OCI-LY1 (cell line): ENCODE results near the gene KRTAP12-2.

Experiments
- H2AFZ ChIP-seq: fragments of 200-600 bp; sonication (generic), shearing (Covaris generic); 2 replicates; pipeline ENCODE4 v1.6.0; 2014; ENCODE audit warnings: antibody characterized with exemption, mild to moderate bottlenecking, low read length
- H3F3A ChIP-seq: fragments of 200-600 bp; sonication (generic), shearing (Covaris generic); 2 replicates; pipeline ENCODE4 v1.6.0; 2014; ENCODE audit warnings: mild to moderate bottlenecking, antibody characterized with exemption, low read length, moderate library complexity; ENCODE audit not compliant: insufficient read depth
- H3K27ac ChIP-seq: fragments of 200-600 bp; sonication (generic); 2 replicates; pipeline ENCODE4 v1.5.1; 2014; ENCODE audit warnings: low read length, mixed run types, mild to moderate bottlenecking, low read depth; ENCODE audit not compliant: poor library complexity, severe bottlenecking
- H3K27me3 ChIP-seq: fragments of 200-600 bp; sonication (generic); 2 replicates; pipeline ENCODE4 v1.6.0; 2014; ENCODE audit warnings: antibody characterized with exemption, mild to moderate bottlenecking, low read length, moderate library complexity; ENCODE audit not compliant: insufficient read depth
- H3K36me3 ChIP-seq: fragments of 200-600 bp; sonication (generic); 2 replicates; pipeline ENCODE4 v1.6.1; 2014; ENCODE audit warnings: mild to moderate bottlenecking, antibody characterized with exemption, low read length, moderate library complexity, mixed read lengths; ENCODE audit not compliant: insufficient read depth
- H3K4me1 ChIP-seq: fragments of 200-600 bp; sonication (generic); 2 replicates; pipeline ENCODE4 v1.5.1; 2014; ENCODE audit warnings: mild to moderate bottlenecking, low read length, moderate library complexity; ENCODE audit not compliant: insufficient read depth, severe bottlenecking
- H3K4me2 ChIP-seq: fragments of 200-600 bp; sonication (generic), shearing (Covaris generic); 2 replicates; pipeline ENCODE4 v1.6.1; 2014; ENCODE audit warnings: low read length
- H3K4me3 ChIP-seq: fragments of 200-600 bp; sonication (generic); 2 replicates; pipeline ENCODE4 v1.5.1; 2014; ENCODE audit warnings: low read length, low read depth, mild to moderate bottlenecking, mixed read lengths; ENCODE audit not compliant: poor library complexity, severe bottlenecking
- H3K79me2 ChIP-seq: fragments of 200-600 bp; shearing (Covaris generic); 2 replicates; pipeline ENCODE4 v1.6.1; 2016; ENCODE audit warnings: mixed run types, low read length, mixed read lengths; ENCODE audit not compliant: insufficient read depth
- H3K9ac ChIP-seq: fragments of 200-600 bp; sonication (generic), shearing (Covaris generic); 2 replicates; pipeline ENCODE4 v1.6.1; 2014; ENCODE audit warnings: mild to moderate bottlenecking, low read length, mixed read lengths
- H3K9me2 ChIP-seq: fragments of 200-600 bp; sonication (generic), shearing (Covaris generic); 2 replicates; pipeline ENCODE4 v1.6.1; 2014; ENCODE audit warnings: low read depth, mild to moderate bottlenecking, low read length, mixed read lengths
- H3K9me3 ChIP-seq: fragments of 200-600 bp; shearing (Covaris generic); 2 replicates; pipeline ENCODE4 v1.6.1; 2014; ENCODE audit warnings: low read length, mixed read lengths
- H4K20me1 ChIP-seq: fragments of 200-600 bp; sonication (generic), shearing (Covaris generic); 2 replicates; pipeline ENCODE4 v1.6.0; 2016; ENCODE audit warnings: mild to moderate bottlenecking, low read length; ENCODE audit not compliant: insufficient read depth
- CTCF ChIP-seq: fragments of 200-600 bp; sonication (generic), shearing (Covaris generic); IDR thresholded peaks from 2 replicates; pipeline ENCODE4 v1.5.1; 2017; ENCODE audit warnings: mild to moderate bottlenecking, antibody characterized with exemption, low read length, moderate library complexity, mixed read lengths
- EZH2 ChIP-seq: fragments of 200-600 bp; sonication (generic), shearing (Covaris generic); IDR thresholded peaks from 2 replicates; pipeline ENCODE4 v1.8.0; 2017; ENCODE audit warnings: borderline replicate concordance, mixed run types, mild to moderate bottlenecking, antibody characterized with exemption, low read length, moderate library complexity, mixed read lengths

KRTAP12-2 gene

GRCh38 chr21:44650973-44651675, 15.6 kb downstream of the KRTAP12-2 start:
- no peaks in the 10 kb centered on the region for H3F3A ChIP-seq
- no peak overlapping the region for H3K4me2 ChIP-seq
- no peaks in the 10 kb centered on the region; the same call in 1 of the 2 replicates for H3K36me3 ChIP-seq
- H3K9ac ChIP-seq, result no peak overlapping the region
- H3K4me1 ChIP-seq, result no peaks in the 10 kb centered on the region
- no peak overlapping the region for H3K4me3 ChIP-seq
- H3K27ac ChIP-seq, result no peak overlapping the region
- TF ChIP-seq CTCF (no peak), EZH2 (no peak)
- no peaks in the 10 kb centered on the region for H3K9me2 ChIP-seq
- no peaks in the 10 kb centered on the region for H3K79me2 ChIP-seq
- H2AFZ ChIP-seq, result no peak overlapping the region
- 0 out of 2 replicates have a peak, but pooled peaks cover under 1% of the 10 kb centered on the region for H3K9me3 ChIP-seq
- no peaks in the 10 kb centered on the region; the same call in 1 of the 2 replicates for H3K27me3 ChIP-seq
- no peaks in the 10 kb centered on the region for H4K20me1 ChIP-seq

GRCh38 chr21:44650265-44650972, 16.3 kb downstream of the KRTAP12-2 start:
- H3K4me1 ChIP-seq, result no peaks in the 10 kb centered on the region
- no peaks in the 10 kb centered on the region for H3K79me2 ChIP-seq
- no peaks in the 10 kb centered on the region for H3F3A ChIP-seq
- no peaks in the 10 kb centered on the region for H3K9me2 ChIP-seq
- no peaks in the 10 kb centered on the region for H3K9me3 ChIP-seq
- no peaks in the 10 kb centered on the region for H3K27me3 ChIP-seq
- no peak overlapping the region for H3K9ac ChIP-seq
- no peak overlapping the region for H3K4me2 ChIP-seq
- no peak overlapping the region for H2AFZ ChIP-seq
- no peak overlapping the region for H3K27ac ChIP-seq
- H3K36me3 ChIP-seq, result no peaks in the 10 kb centered on the region; the same call in 1 of the 2 replicates
- TF ChIP-seq CTCF (no peak), EZH2 (no peak)
- H3K4me3 ChIP-seq, result no peak overlapping the region
- no peaks in the 10 kb centered on the region for H4K20me1 ChIP-seq

GRCh38 chr21:44649521-44650100, 17.1 kb downstream of the KRTAP12-2 start:
- Histone ChIP-seq H3K4me3 (no peak overlapping the region), H3K27ac (no peak overlapping the region), H3K79me2 (no peaks in the 10 kb centered on the region), H3K27me3 (no peaks in the 10 kb centered on the region), H3F3A (no peaks in the 10 kb centered on the region), H3K9me3 (0 out of 2 replicates have a peak, but pooled peaks cover 2% of the 10 kb centered on the region), H3K9me2 (no peaks in the 10 kb centered on the region), H2AFZ (no peak overlapping the region), H3K36me3 (no peaks in the 10 kb centered on the region; the same call in 1 of the 2 replicates), H4K20me1 (no peaks in the 10 kb centered on the region), H3K4me1 (no peaks in the 10 kb centered on the region), H3K4me2 (no peak overlapping the region), H3K9ac (no peak overlapping the region)
- TF ChIP-seq CTCF (no peak), EZH2 (no peak)
